Stomach (tissue), 9 donors: ENCODE measurements around the gene COL18A1. TPM values are rescaled to one million over a fixed set of nuclear protein-coding genes. Genes with fewer than 3 reads are reported as not detected.
"Not testable (repeated sequence)": the region's sequence is repeated elsewhere in the genome, so short reads cannot be mapped to it uniquely, and the experiment has no call there.

Source experiments
- DNase-seq, 2 donors: peaks; one replicate each; pipeline versions ENCODE4 v3.0.0 to v3.0.0-alpha.2; 2013 to 2019
- H3K27ac ChIP-seq, 5 donors: fragments of 200-600 bp in 4 of 5; sonication (generic) in 4 of 5; one replicate each; pipeline ENCODE4 v1.5.1; 2013 to 2019; ENCODE audit warnings: mild to moderate bottlenecking in 1 of 5, moderate library complexity in 1 of 5
- H3K27me3 ChIP-seq, 3 donors: fragments of 200-600 bp; sonication (generic); one replicate each; pipeline ENCODE4 v1.5.1; 2017 to 2019; ENCODE audit warnings: mixed run types in 1 of 3
- H3K36me3 ChIP-seq, 4 donors: fragments of 200-600 bp; sonication (generic); 1 replicate in 3 of 4; 2 replicates in 1 of 4; pipeline ENCODE4 v1.5.1; 2016 to 2019
- H3K4me1 ChIP-seq, 4 donors: fragments of 200-600 bp; sonication (generic); one replicate each; pipeline ENCODE4 v1.5.1; 2016 to 2019
- H3K4me3 ChIP-seq, 4 donors: fragments of 200-600 bp; sonication (generic) in 3 of 4; one replicate each; pipeline ENCODE4 v1.5.1; 2016 to 2019; ENCODE audit warnings: mild to moderate bottlenecking in 1 of 4
- H3K9me3 ChIP-seq, 4 donors: fragments of 200-600 bp; sonication (generic); one replicate each; pipeline ENCODE4 v1.5.1; 2016 to 2019
- EP300 ChIP-seq: sonication (generic); formaldehyde crosslinking; IDR thresholded peaks from one replicate; pipeline ENCODE4 v1.6.1; 2017; ENCODE audit warnings: antibody characterized with exemption
- POLR2A ChIP-seq, 4 donors: fragments of 450-650 bp; IDR thresholded peaks; one replicate each; pipeline ENCODE4 v1.6.1; 2016; ENCODE audit warnings: antibody characterized with exemption in 4 of 4, control low read depth in 2 of 4, mild to moderate bottlenecking in 1 of 4, moderate library complexity in 1 of 4
- POLR2AphosphoS5 ChIP-seq, 3 donors: sonication (generic); formaldehyde crosslinking; IDR thresholded peaks; one replicate each; pipeline ENCODE4 v1.6.1; 2016; ENCODE audit warnings: antibody characterized with exemption in 3 of 3
- WGBS, 5 donors: extraction: QIAGEN DNeasy Blood & Tissue Kit in 3 of 5; methylation state at CpG; one replicate each; pipeline versions ENCODE4 v1.1.5 to v1.1.7; 2013 to 2018; 5-methylcytosine and 5-hydroxymethylcytosine counted together
- intact Hi-C: fragments of 100-400 bp; cut with DNase I; formaldehyde crosslinking; loops from one replicate; pipeline ENCODE4 v1.15.1; 2023; ENCODE audit warnings: low total_unique reads
- polyA plus RNA-seq, 3 donors: library from polyadenylated mRNA; stranded (reverse); fragments of 200-250 nt; gene quantifications; one replicate each; pipeline ENCODE4 v1.2.3, GENCODE V29; 2013
- total RNA-seq, 5 donors: library from RNA; depleted of rRNA; stranded (reverse); fragments of >200 nt; gene quantifications; one replicate each; pipeline versions ENCODE4 v1.1.0 to v1.2.3, GENCODE V29; 2014 to 2016
- TF ChIP-seq, protein P1 (sequence below), 7 experiments: fragments of 450-650 bp in 4 of 7; fragments of 200-600 bp in 3 of 7; sonication (generic) in 3 of 7; IDR thresholded peaks; one replicate each; pipeline ENCODE4 v1.5.1; 2016 to 2019; ENCODE audit warnings: antibody characterized with exemption in 7 of 7, control low read depth in 2 of 7, mild to moderate bottlenecking in 1 of 7
- donor health status: healthy with polysubstance abuse.
- donor health status: Bipolar disorder and iron deficiency.
- donor health status: healthy.

The COL18A1 gene
- total and polyA plus RNA-seq, 8 donors, result 19.8 to 212 (median 34.6) TPM

- no peaks in the 10 kb centered on the region for H3K9me3 ChIP-seq
- peaks cover 13 to 59% (median 53%) of the 10 kb centered on the region in 4 donors for H3K36me3 ChIP-seq
- H3K27me3 ChIP-seq, result no peaks in the 10 kb centered on the region
- intact Hi-C loops, result no loop called here
- DNase-seq, result no peak
- TF ChIP-seq POLR2A (IDR thresholded peaks at IDR 0.05) (no peak), EP300 (no peak)
- TF ChIP-seq, protein P1, sequence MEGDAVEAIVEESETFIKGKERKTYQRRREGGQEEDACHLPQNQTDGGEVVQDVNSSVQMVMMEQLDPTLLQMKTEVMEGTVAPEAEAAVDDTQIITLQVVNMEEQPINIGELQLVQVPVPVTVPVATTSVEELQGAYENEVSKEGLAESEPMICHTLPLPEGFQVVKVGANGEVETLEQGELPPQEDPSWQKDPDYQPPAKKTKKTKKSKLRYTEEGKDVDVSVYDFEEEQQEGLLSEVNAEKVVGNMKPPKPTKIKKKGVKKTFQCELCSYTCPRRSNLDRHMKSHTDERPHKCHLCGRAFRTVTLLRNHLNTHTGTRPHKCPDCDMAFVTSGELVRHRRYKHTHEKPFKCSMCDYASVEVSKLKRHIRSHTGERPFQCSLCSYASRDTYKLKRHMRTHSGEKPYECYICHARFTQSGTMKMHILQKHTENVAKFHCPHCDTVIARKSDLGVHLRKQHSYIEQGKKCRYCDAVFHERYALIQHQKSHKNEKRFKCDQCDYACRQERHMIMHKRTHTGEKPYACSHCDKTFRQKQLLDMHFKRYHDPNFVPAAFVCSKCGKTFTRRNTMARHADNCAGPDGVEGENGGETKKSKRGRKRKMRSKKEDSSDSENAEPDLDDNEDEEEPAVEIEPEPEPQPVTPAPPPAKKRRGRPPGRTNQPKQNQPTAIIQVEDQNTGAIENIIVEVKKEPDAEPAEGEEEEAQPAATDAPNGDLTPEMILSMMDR (IDR thresholded peaks at IDR 0.05), result no peak
- 82 to 93% (median 85%) methylated on average over 9 of the region's 9 CpGs for WGBS, 5 donors
- no peak overlapping the region for H3K4me3 ChIP-seq
- no peak overlapping the region for H3K27ac ChIP-seq
- no peaks in the 10 kb centered on the region for H3K4me1 ChIP-seq
Measured at GRCh38 chr21:45498646-45499000, 93.7 kb downstream of the COL18A1 start.

DNA sequence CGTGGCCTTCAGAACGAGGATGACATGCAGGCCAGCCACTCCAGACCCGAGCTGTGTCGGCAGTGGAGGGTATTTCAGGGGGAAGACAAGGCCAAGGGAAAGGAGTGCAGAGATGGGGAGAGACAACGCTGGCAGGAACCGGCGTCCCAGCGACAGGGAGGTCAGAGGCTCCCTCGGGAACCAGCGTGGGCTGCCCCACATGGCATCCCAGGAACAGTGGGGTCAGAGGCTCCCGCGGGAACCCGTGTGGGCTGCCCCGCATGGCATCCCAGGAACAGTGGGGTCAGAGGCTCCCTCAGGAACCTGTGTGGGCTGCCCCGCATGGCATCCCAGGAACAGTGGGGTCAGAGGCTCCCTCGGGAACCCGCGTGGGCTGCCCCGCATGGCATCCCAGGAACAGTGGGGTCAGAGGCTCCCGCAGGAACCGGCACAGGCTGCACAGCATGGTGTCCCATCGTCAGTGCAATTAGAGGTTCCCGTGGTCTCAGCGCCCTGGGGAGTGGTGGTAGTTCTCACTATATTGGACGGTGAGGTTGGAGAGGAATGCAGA is 94.3 kb downstream of the COL18A1 start:
- no peak overlapping the region for H3K4me3 ChIP-seq
- H3K9me3 ChIP-seq, result no peaks in the 10 kb centered on the region
- no peaks in the 10 kb centered on the region for H3K27me3 ChIP-seq
- peaks cover 13 to 56% (median 48%) of the 10 kb centered on the region in 4 donors for H3K36me3 ChIP-seq
- H3K27ac ChIP-seq, result no peak overlapping the region
- 83 to 91% (median 86%) methylated on average over 24 to 25 of the region's 25 CpGs for WGBS, 5 donors
- no peaks in the 10 kb centered on the region for H3K4me1 ChIP-seq
- intact Hi-C loops, result no loop called here
- no peak for DNase-seq
- TF ChIP-seq EP300 (no peak), POLR2A (IDR thresholded peaks at IDR 0.05) (no peak), POLR2AphosphoS5 (IDR thresholded peaks at IDR 0.05) (no peak)
- TF ChIP-seq, protein P1 (IDR thresholded peaks at IDR 0.05), result no peak

- TF ChIP-seq EP300 (no peak), POLR2AphosphoS5 (IDR thresholded peaks at IDR 0.05) (no peak), POLR2A (IDR thresholded peaks at IDR 0.05) (no peak)
- TF ChIP-seq, protein P1 (IDR thresholded peaks at IDR 0.05), result no peak
- WGBS, 5 donors, result 76 to 94% (median 80%) methylated on average over 5 to 6 of the region's 6 CpGs
Measured at GRCh38 chr21:45499970-45500577, 95.1 kb downstream of the COL18A1 start.

DNA sequence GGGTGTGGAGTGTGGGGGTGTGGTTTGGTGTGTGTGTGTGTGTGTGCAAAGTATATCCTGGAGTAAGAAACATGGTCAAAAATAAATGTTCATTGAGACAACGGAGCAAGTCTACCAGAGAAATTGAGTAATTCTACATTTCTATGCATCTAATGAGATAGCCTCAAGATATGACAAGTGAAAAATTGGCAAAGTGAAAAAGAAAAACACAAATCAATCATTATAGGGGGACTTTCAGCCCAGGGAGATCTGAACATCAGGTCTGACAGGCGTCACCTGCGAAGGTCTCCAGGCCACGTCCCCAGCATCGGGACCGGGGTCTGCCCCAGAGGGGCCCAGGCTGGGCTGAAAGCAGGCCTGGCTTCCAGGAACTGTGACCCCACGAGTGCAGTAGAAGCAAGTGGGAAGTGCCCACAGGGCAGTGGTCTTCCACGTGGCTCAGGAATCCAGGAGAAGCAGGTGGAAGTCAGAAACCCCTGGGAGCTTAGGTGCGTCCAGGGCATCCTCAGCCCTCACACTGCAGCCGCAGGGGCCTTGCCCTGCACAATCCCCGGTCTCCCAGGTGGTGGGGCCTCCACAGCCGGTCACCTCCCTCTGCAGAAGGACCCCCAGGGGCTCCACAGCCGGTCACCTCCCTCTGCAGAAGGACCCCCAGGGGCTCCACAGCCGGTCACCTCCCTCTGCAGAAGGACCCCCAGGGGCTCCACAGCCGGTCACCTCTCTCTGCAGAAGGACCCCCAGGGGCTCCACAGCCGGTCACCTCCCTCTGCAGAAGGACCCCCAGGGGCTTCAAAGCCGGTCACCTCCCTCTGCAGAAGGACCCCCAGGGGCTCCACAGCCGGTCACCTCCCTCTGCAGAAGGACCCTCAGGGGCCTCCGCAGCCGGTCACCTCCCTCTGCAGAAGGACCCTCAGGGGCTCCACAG is 96.4 kb downstream of the COL18A1 start:
- H3K4me1 ChIP-seq, result peaks cover 0 to 11% (median 3%) of the 10 kb centered on the region in 4 donors
- DNase-seq, H3K27ac ChIP-seq, H3K9me3 ChIP-seq, intact Hi-C loops, H3K4me3 ChIP-seq, H3K27me3 ChIP-seq: not testable (repeated sequence)
- WGBS, 5 donors, result 47 to 78% (median 74%) methylated on average over 8 to 19 of the region's 20 CpGs
- H3K36me3 ChIP-seq, result peaks cover 5 to 47% (median 34%) of the 10 kb centered on the region in 4 donors

More at GRCh38 chr21:45499970-45500577, 95.1 kb downstream of the COL18A1 start:
- H3K36me3 ChIP-seq, result peaks cover 13 to 49% (median 42%) of the 10 kb centered on the region in 4 donors
- H3K9me3 ChIP-seq, result no peaks in the 10 kb centered on the region
- H3K4me1 ChIP-seq, result no peaks in the 10 kb centered on the region
- H3K4me3 ChIP-seq, result no peak overlapping the region
- H3K27ac ChIP-seq, result no peak overlapping the region
- H3K27me3 ChIP-seq, result no peaks in the 10 kb centered on the region
- intact Hi-C loops, result no loop called here
- no peak for DNase-seq
